ENCODE data around the gene E4F1.

Gene E4F1

DNA sequence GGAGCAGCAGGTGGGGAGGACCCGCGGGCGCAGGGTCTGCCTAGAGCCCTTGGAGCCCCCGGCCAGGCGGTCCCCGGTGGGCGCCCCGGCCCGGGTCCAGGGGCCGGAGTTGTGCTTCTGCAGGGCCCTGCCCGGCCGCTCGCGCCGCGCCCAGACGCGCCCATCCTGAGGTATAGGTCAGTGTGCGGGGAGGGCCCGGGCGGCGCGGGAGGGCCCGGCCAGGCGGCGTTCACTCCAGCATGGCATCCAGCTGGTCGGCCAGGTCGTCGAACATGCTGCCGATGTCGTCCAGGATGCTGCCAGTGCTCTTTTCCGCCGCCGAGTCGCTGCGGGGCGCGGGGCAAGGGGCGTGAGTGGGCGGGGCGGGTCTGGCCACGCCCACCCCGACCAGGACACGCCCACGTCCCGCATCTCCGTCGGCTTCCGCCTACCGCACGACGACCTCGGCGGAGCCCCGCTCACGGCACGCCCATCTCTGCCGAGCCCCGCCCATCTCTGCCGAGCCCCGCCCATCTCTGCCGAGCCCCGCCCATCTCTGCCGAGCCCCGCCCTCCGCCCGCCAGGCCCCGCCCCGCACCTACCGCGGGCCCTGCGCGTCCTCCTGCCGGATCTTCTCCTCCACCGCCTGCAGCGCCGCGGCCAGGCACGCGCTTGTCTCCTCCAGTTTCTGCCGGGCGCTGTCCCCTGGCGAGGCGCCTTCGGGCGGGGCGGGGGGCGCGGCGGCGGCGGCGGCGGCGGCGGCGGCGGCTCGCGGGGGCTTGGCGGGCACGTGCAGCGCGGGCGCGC, 44.9 kb upstream of the E4F1 start:
- H3K79me2 ChIP-seq (ENCODE audit: insufficient read depth, low read length) = no peaks in the 10 kb centered on the region
- DNase-seq (no peak), ATAC-seq (ENCODE audit: insufficient read depth, low read depth) (peak; percentile 16; the same call in 2 of the 3 replicates)
- no peak overlapping the region for H3K4me3 ChIP-seq (ENCODE audit: low read depth in 1 of 2, low read length in 2 of 2)
- H3K9ac ChIP-seq (ENCODE audit: low read depth, low read length) = no peak overlapping the region
- H2AFZ ChIP-seq (ENCODE audit: low read depth, low read length) = no peak overlapping the region
- TF ChIP-seq, protein P1, sequence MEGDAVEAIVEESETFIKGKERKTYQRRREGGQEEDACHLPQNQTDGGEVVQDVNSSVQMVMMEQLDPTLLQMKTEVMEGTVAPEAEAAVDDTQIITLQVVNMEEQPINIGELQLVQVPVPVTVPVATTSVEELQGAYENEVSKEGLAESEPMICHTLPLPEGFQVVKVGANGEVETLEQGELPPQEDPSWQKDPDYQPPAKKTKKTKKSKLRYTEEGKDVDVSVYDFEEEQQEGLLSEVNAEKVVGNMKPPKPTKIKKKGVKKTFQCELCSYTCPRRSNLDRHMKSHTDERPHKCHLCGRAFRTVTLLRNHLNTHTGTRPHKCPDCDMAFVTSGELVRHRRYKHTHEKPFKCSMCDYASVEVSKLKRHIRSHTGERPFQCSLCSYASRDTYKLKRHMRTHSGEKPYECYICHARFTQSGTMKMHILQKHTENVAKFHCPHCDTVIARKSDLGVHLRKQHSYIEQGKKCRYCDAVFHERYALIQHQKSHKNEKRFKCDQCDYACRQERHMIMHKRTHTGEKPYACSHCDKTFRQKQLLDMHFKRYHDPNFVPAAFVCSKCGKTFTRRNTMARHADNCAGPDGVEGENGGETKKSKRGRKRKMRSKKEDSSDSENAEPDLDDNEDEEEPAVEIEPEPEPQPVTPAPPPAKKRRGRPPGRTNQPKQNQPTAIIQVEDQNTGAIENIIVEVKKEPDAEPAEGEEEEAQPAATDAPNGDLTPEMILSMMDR (IDR thresholded peaks at IDR 0.05; ENCODE audit: borderline replicate concordance, extremely low read depth, low read length, poor library complexity, severe bottlenecking) = no peak
- peaks cover 41% of the 10 kb centered on the region for H3K36me3 ChIP-seq (ENCODE audit: insufficient read depth, low read length)
- H3K4me2 ChIP-seq (ENCODE audit: insufficient read depth, low read length) = no peak overlapping the region
- no peaks in the 10 kb centered on the region for H3K27me3 ChIP-seq (ENCODE audit: insufficient read depth, low read length, poor library complexity)
- H3K27ac ChIP-seq (ENCODE audit: low read length) = no peak overlapping the region
- H3K9me3 ChIP-seq (ENCODE audit: insufficient read depth, low read length, severe bottlenecking) = no peaks in the 10 kb centered on the region
- H3K4me1 ChIP-seq (ENCODE audit: insufficient read depth, low read length) = no peaks in the 10 kb centered on the region
- peaks cover 4% of the 10 kb centered on the region; the same call in 1 of the 2 replicates for H4K20me1 ChIP-seq (ENCODE audit: insufficient read depth, low read length)

DNA sequence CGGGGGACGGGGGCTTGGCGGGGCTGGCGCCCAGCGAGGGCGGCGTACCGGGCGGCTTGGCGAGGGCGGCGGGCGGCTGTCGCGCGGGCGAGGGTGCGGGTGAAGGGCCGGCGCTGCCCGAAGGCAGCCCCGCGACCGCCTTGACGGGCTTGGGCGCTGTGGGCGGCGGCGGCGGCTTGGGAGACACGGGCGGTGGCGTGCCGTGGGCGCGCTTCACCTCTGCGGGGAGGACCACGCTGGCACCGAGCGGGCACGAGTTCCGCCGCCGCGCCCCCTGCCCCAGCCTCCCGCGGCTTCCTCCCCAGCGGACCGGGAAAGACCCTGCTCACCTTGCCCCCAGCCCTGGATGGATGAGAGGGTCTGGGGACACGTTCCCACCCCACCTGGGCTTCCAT, 44.3 kb upstream of the E4F1 start:
- peaks cover 36% of the 10 kb centered on the region for H3K36me3 ChIP-seq (ENCODE audit: insufficient read depth, low read length)
- no peaks in the 10 kb centered on the region for H3K4me1 ChIP-seq (ENCODE audit: insufficient read depth, low read length)
- no peaks in the 10 kb centered on the region for H3K27me3 ChIP-seq (ENCODE audit: insufficient read depth, low read length, poor library complexity)
- no peak for ATAC-seq (ENCODE audit: insufficient read depth, low read depth)
- no peak overlapping the region for H3K9ac ChIP-seq (ENCODE audit: low read depth, low read length)
- H3K9me3 ChIP-seq (ENCODE audit: insufficient read depth, low read length, severe bottlenecking) = no peaks in the 10 kb centered on the region
- H3K4me3 ChIP-seq (ENCODE audit: low read depth in 1 of 2, low read length in 2 of 2) = no peak overlapping the region
- DNase-seq = no peak
- H4K20me1 ChIP-seq (ENCODE audit: insufficient read depth, low read length) = peaks cover 4% of the 10 kb centered on the region; the same call in 1 of the 2 replicates
- TF ChIP-seq EZH2 (IDR thresholded peaks at IDR 0.05; ENCODE audit: borderline replicate concordance, low read depth, low read length, severe bottlenecking) = no peak
- TF ChIP-seq, protein P1 (IDR thresholded peaks at IDR 0.05; ENCODE audit: borderline replicate concordance, extremely low read depth, low read length, poor library complexity, severe bottlenecking) = no peak
- H2AFZ ChIP-seq (ENCODE audit: low read depth, low read length) = no peak overlapping the region
- no peak overlapping the region for H3K4me2 ChIP-seq (ENCODE audit: insufficient read depth, low read length)
- H3K79me2 ChIP-seq (ENCODE audit: insufficient read depth, low read length) = no peaks in the 10 kb centered on the region
- H3K27ac ChIP-seq (ENCODE audit: low read length) = no peak overlapping the region

DNA sequence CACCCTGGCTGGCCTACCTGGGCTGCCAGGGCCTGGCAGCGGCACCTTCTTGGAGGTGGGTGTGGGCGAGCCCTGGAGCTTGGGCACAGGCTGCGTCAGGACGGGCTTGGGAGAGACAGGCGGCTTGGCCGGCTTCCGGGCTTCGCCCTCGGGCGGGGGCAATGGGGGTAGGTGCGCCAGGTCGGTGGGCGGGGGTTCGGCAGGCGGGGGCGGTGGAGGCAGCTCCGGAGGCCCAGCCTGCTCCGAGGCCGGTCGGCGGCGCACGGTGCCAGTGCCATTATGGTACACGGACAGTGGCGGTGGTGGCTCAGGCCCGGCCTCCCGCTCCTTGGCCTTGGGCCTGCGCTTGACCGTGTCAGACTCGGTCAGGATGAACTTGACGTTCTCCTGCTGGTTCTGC, 43.8 kb upstream of the E4F1 start:
- no peaks in the 10 kb centered on the region for H3K27me3 ChIP-seq (ENCODE audit: insufficient read depth, low read length, poor library complexity)
- H3K27ac ChIP-seq (ENCODE audit: low read length) = no peak overlapping the region
- H3K4me3 ChIP-seq (ENCODE audit: low read depth in 1 of 2, low read length in 2 of 2) = no peak overlapping the region
- peaks cover 31% of the 10 kb centered on the region for H3K36me3 ChIP-seq (ENCODE audit: insufficient read depth, low read length)
- H3K9me3 ChIP-seq (ENCODE audit: insufficient read depth, low read length, severe bottlenecking) = no peaks in the 10 kb centered on the region
- no peak overlapping the region for H3K4me2 ChIP-seq (ENCODE audit: insufficient read depth, low read length)
- ATAC-seq (ENCODE audit: insufficient read depth, low read depth) (no peak), DNase-seq (no peak)
- no peak overlapping the region for H2AFZ ChIP-seq (ENCODE audit: low read depth, low read length)
- no peak overlapping the region for H3K9ac ChIP-seq (ENCODE audit: low read depth, low read length)
- H3K4me1 ChIP-seq (ENCODE audit: insufficient read depth, low read length) = no peaks in the 10 kb centered on the region
- H3K79me2 ChIP-seq (ENCODE audit: insufficient read depth, low read length) = no peaks in the 10 kb centered on the region
- H4K20me1 ChIP-seq (ENCODE audit: insufficient read depth, low read length) = peaks cover 4% of the 10 kb centered on the region; the same call in 1 of the 2 replicates
- TF ChIP-seq, protein P1 (IDR thresholded peaks at IDR 0.05; ENCODE audit: borderline replicate concordance, extremely low read depth, low read length, poor library complexity, severe bottlenecking) = no peak
- TF ChIP-seq EZH2 (IDR thresholded peaks at IDR 0.05; ENCODE audit: borderline replicate concordance, low read depth, low read length, severe bottlenecking) = no peak
